GM12892 (cell line): Measurements from ENCODE around the gene ZNF362.

ENCODE experiments used
- POLR2A ChIP-seq: IDR thresholded peaks from 2 replicates; pipeline ENCODE4 v1.6.1; 2011; ENCODE audit warnings: low read depth, low read length, control low read depth
- POLR2AphosphoS5 ChIP-seq: IDR thresholded peaks from 2 replicates; pipeline ENCODE4 v1.6.1; 2011; ENCODE audit warnings: low read depth, low read length, control low read depth

DNA sequence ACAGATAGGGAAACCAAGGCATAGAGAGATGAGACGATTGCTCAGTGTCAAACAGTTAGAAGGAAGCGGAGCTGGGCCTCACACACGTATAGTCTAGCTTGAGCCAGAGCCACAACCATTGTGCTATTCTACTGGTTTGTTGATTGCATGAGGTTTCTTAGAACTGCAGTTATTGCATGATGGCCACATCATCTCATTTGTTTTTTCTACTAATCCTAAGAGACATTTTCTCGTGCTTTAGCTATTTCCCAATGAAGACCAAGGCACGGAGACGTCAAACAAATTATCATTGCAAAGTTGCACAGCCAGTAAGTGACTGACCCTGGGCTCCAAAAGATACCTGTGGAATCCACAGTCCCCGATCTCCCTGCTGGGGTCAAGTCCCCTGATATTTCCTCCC, 25.1 kb upstream of the ZNF362 start:
- TF ChIP-seq POLR2A (no peak), POLR2AphosphoS5 (no peak)
